Kidney epithelial cell (primary cell): ENCODE results near the gene AKR1A1. TPM values are rescaled to one million over a fixed set of nuclear protein-coding genes. Genes with fewer than 3 reads are reported as not detected.

ENCODE experiments used
- DNase-seq: peaks from one replicate; pipeline ENCODE4 v3.0.0-alpha.2; 2010; ENCODE audit warnings: low read depth
- H3K27me3 ChIP-seq: 2 replicates; pipeline ENCODE4 v1.6.0; 2011; ENCODE audit warnings: low read length; ENCODE audit not compliant: control insufficient read depth, insufficient read depth
- H3K36me3 ChIP-seq: 2 replicates; pipeline ENCODE4 v1.5.1; 2011; ENCODE audit warnings: low read length; ENCODE audit not compliant: control insufficient read depth, insufficient read depth
- H3K4me3 ChIP-seq: 2 replicates; pipeline ENCODE4 v1.5.1; 2011; ENCODE audit warnings: low read depth, mild to moderate bottlenecking, control low read depth, low read length
- CTCF ChIP-seq: IDR thresholded peaks from 2 replicates; pipeline ENCODE4 v1.5.1; 2011; ENCODE audit warnings: mild to moderate bottlenecking, moderate library complexity, low read length, control low read depth, inconsistent platforms; ENCODE audit not compliant: insufficient read depth, poor library complexity, severe bottlenecking
- total RNA-seq: library from RNA; depleted of rRNA; stranded (reverse); fragments of >200 nt; gene quantifications from 2 replicates; pipeline ENCODE4 v1.2.3, GENCODE V29; 2015

The AKR1A1 gene
- total RNA-seq, 1 donor from 2014 or later, result 158 TPM

DNA sequence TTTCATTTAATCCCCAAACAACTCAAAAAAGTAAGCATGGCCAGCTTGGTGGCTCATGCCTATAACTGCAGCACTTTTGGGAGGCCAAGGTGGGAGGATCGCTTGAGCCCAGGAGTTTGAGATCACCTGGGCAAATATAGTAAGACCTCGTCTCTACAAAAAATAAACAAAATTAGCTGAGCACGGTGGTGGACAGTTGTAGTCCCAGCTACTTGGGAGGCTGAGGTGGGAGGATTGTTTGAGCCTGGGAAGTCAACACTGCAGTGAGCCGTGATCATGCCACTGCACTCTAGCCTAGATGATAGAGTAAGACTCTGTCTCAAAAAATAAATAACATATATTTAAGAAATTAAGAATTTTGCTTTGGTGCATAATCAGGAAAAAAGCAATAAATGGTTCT is 6.1 kb upstream of the AKR1A1 start:
- TF ChIP-seq CTCF, result no peak
- H3K4me3 ChIP-seq, result no peak overlapping the region
- H3K36me3 ChIP-seq, result no peaks in the 10 kb centered on the region

DNA sequence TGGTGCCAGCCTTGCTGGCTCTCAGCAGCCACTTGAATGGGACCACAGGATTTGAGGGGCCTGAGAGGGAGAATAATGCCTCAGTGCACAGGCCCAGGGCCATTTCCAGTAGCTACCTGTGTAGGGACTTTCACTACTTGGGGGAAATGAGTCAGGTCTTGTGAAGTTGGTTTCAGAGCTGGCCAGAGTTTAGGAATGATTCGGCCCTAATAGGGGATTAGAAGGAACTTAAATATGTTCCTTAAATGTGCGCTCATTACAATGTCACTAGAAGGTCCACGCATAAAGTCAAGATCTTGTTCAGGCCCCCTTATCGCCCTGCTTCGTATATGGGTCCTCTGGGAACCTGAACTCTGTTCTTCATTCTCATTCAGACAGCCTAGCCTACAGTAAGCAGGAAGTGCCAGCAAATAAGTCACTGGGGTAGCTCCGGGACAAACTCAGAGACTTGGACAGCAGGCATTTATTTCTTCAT is 5.6 kb upstream of the AKR1A1 start:
- H3K4me3 ChIP-seq, result no peak overlapping the region
- H3K36me3 ChIP-seq, result no peaks in the 10 kb centered on the region
- no peak for DNase-seq
- TF ChIP-seq CTCF, result no peak
- H3K27me3 ChIP-seq, result no peaks in the 10 kb centered on the region

More for the DNA sequence above, 6.1 kb upstream of the AKR1A1 start:
- no peak for DNase-seq
- no peaks in the 10 kb centered on the region for H3K27me3 ChIP-seq

- no peaks in the 10 kb centered on the region for H3K27me3 ChIP-seq
- no peak for DNase-seq
Measured at GRCh38 chr1:45545553-45546310, 4.9 kb upstream of the AKR1A1 start.

DNA sequence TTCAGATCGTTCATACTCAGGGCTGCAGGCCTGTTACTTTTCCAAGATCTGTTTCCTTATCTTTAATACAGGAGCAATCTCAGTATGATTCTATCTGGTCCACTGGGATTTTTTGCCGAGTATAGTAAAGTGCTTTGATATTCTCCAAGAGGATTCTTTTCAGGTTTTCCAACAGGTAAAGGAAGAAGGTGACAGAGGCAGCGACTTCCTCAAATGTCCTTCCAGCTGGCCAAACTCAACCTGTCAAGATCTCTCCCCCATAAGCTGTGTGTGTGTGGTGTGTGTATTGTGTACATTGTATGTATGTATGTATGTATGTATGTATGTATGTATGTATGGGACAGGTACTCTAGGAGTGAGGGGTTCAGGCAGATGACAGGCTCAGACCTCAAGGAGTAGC is 1.1 kb downstream of the AKR1A1 start:
- H3K4me3 ChIP-seq, result peak overlapping the region; percentile 56
- TF ChIP-seq CTCF, result no peak
- H3K27me3 ChIP-seq, result no peaks in the 10 kb centered on the region
- H3K36me3 ChIP-seq, result peaks cover 1% of the 10 kb centered on the region
- no peak for DNase-seq

More at GRCh38 chr1:45545553-45546310, 4.9 kb upstream of the AKR1A1 start:
- Histone ChIP-seq H3K4me3 (no peak overlapping the region), H3K36me3 (no peaks in the 10 kb centered on the region)
- no peak for TF ChIP-seq CTCF

- no peak overlapping the region for H3K4me3 ChIP-seq
- no peaks in the 10 kb centered on the region for H3K27me3 ChIP-seq
- no peak for DNase-seq
- H3K36me3 ChIP-seq, result peaks cover 1% of the 10 kb centered on the region
- no peak for TF ChIP-seq CTCF
Measured at GRCh38 chr1:45552331-45552730, 1.7 kb downstream of the AKR1A1 start.

GRCh38 chr1:45554198-45554597 is 3.6 kb downstream of the AKR1A1 start:
- TF ChIP-seq CTCF, result no peak
- peaks cover 1% of the 10 kb centered on the region for H3K36me3 ChIP-seq
- no peaks in the 10 kb centered on the region for H3K27me3 ChIP-seq
- no peak for DNase-seq
- no peak overlapping the region for H3K4me3 ChIP-seq
